ENCODE results near the gene BLZF1. TPM values are rescaled to one million over a fixed set of nuclear protein-coding genes. Genes with fewer than 3 reads are reported as not detected.
A peak's percentile ranks its signal among the peaks of the same experiment; 100 is the strongest.
"Not testable (repeated sequence)": the region's sequence is repeated elsewhere in the genome, so short reads cannot be mapped to it uniquely, and the experiment has no call there.

The BLZF1 gene
- 21.4 TPM for total RNA-seq
- long read RNA-seq, transcript BLZF1-203 (7 exons, 2,749 nt) = major isoform, 30 of 46 reads
- long read RNA-seq, transcript BLZF1-201 (8 exons, 2,300 nt) = minor isoform, 6 of 46 reads
- long read RNA-seq, partial matches to known transcripts = 3 of 46 reads
- long read RNA-seq, other reads (novel, unspliced or antisense) = 6 of 46 reads

GRCh38 chr1:169367686-169368405, at the start of gene BLZF1, which contains the start of gene NME7:
Gene BLZF1 (plus strand): TSS chr1:169368195. CDS start chr1:169369523, 1,328 bp downstream.
Gene NME7 (minus strand): TSS chr1:169367797. CDS start chr1:169367710, 87 bp downstream.
- DNase-seq (ENCODE audit: low spot score) = peak; percentile 96

- no peak for DNase-seq (ENCODE audit: low spot score)
These were observed 49.3 kb upstream of the BLZF1 start for GRCh38 chr1:169318536-169319244.

- DNase-seq (ENCODE audit: low spot score) = no peak
These were observed 46.5 kb upstream of the BLZF1 start for GRCh38 chr1:169321539-169321938.

GRCh38 chr1:169322138-169322537, 45.9 kb upstream of the BLZF1 start:
- DNase-seq (ENCODE audit: low spot score) = no peak

- DNase-seq (ENCODE audit: low spot score) = no peak
These were observed 42.9 kb upstream of the BLZF1 start for GRCh38 chr1:169325117-169325516.

GRCh38 chr1:169326261-169326955, 41.6 kb upstream of the BLZF1 start:
- no peak for DNase-seq (ENCODE audit: low spot score)

- DNase-seq (ENCODE audit: low spot score) = no peak
These were observed 41.1 kb upstream of the BLZF1 start for GRCh38 chr1:169326956-169327268.

- DNase-seq (ENCODE audit: low spot score) = no peak
These were observed 40.1 kb upstream of the BLZF1 start for GRCh38 chr1:169327875-169328274.

GRCh38 chr1:169329383-169329782, 38.6 kb upstream of the BLZF1 start:
- DNase-seq (ENCODE audit: low spot score) = no peak

GRCh38 chr1:169330927-169331326, 37.1 kb upstream of the BLZF1 start:
- no peak for DNase-seq (ENCODE audit: low spot score)

GRCh38 chr1:169334727-169335126, 33.3 kb upstream of the BLZF1 start:
- DNase-seq (ENCODE audit: low spot score) = not testable (repeated sequence)

GRCh38 chr1:169336947-169337715, 30.9 kb upstream of the BLZF1 start:
- not testable (repeated sequence) for DNase-seq (ENCODE audit: low spot score)

GRCh38 chr1:169338617-169339016, 29.4 kb upstream of the BLZF1 start:
- DNase-seq (ENCODE audit: low spot score) = no peak

- DNase-seq (ENCODE audit: low spot score) = no peak
These were observed 28.2 kb upstream of the BLZF1 start for GRCh38 chr1:169339773-169340172.

GRCh38 chr1:169340882-169341281, 27.1 kb upstream of the BLZF1 start:
- DNase-seq (ENCODE audit: low spot score) = no peak

- DNase-seq (ENCODE audit: low spot score) = not testable (repeated sequence)
These were observed 25.9 kb upstream of the BLZF1 start for GRCh38 chr1:169342096-169342495.

- DNase-seq (ENCODE audit: low spot score) = no peak
These were observed 22.5 kb upstream of the BLZF1 start for GRCh38 chr1:169345511-169345910.

- DNase-seq (ENCODE audit: low spot score) = no peak
These were observed 21.9 kb upstream of the BLZF1 start for GRCh38 chr1:169346036-169346589.

- DNase-seq (ENCODE audit: low spot score) = no peak
These were observed 20.2 kb upstream of the BLZF1 start for GRCh38 chr1:169347688-169348382.

All from mesenteric fat pad (tissue), 1 donor.